IMR-90 (cell line): ENCODE data around the gene ITGB4. TPM values are rescaled to one million over a fixed set of nuclear protein-coding genes. Genes with fewer than 3 reads are reported as not detected.
A peak's percentile ranks its signal among the peaks of the same experiment; 100 is the strongest.

ENCODE experiments used
- ATAC-seq: fragments of 200-7000 bp; cut with Tn5 transposase; 2 replicates; pipeline ENCODE4 v1.9.1; 2020; ENCODE audit warnings: low read depth, mild to moderate bottlenecking, moderate library complexity
- BruUV-seq: library from RNA; stranded (reverse); fragments of 400-500 nt; replicated peaks from 2 replicates; lab custom pipeline; 2021; lab: Mats Ljungman, UMichigan
- CTCF ChIA-PET: fragments of 300-600 bp; formaldehyde crosslinking; extraction: SDS; loops from one replicate; lab custom pipeline; 2021; ENCODE audit warnings: antibody characterized with exemption; lab: Yijun Ruan, JAX
- POLR2A ChIA-PET: fragments of 300-600 bp; sonication (Branson Sonifier 250); formaldehyde crosslinking; loops from one replicate; lab custom pipeline; 2022; ENCODE audit warnings: antibody characterized with exemption; ENCODE audit not compliant: unreplicated experiment; lab: Charles Lee
- DNase-seq: peaks from one replicate; pipeline ENCODE4 v3.0.0; 2013
- H2AFZ ChIP-seq: replicated peaks from 2 replicates; pipeline ENCODE3; 2013; ENCODE audit warnings: low read length, mild to moderate bottlenecking; ENCODE audit not compliant: poor library complexity
- H2AK5ac ChIP-seq: 2 replicates; pipeline ENCODE4 v1.6.1; 2013; ENCODE audit warnings: low read depth, low read length, inconsistent platforms
- H2AK9ac ChIP-seq: replicated peaks from 2 replicates; pipeline ENCODE3; 2013; ENCODE audit warnings: mild to moderate bottlenecking, low read depth, low read length, moderate library complexity; ENCODE audit not compliant: poor library complexity
- H2BK120ac ChIP-seq: 2 replicates; pipeline ENCODE4 v1.6.1; 2013; ENCODE audit warnings: low read depth, low read length, inconsistent platforms
- H2BK15ac ChIP-seq: 3 replicates; pipeline ENCODE4 v1.6.1; 2013; ENCODE audit warnings: low read depth, low read length, inconsistent platforms
- H2BK20ac ChIP-seq: 2 replicates; pipeline ENCODE4 v1.6.1; 2013; ENCODE audit warnings: low read depth, mild to moderate bottlenecking, inconsistent platforms, low read length, moderate library complexity
- H2BK5ac ChIP-seq: 2 replicates; pipeline ENCODE4 v1.6.1; 2013; ENCODE audit warnings: mild to moderate bottlenecking, low read depth, low read length, inconsistent platforms; ENCODE audit not compliant: poor library complexity, severe bottlenecking
- H3K14ac ChIP-seq: replicated peaks from 2 replicates; pipeline ENCODE4 v1.6.1; 2013; ENCODE audit warnings: low read depth, low read length, inconsistent platforms
- H3K18ac ChIP-seq: 2 replicates; pipeline ENCODE4 v1.6.1; 2013; ENCODE audit warnings: low read depth, low read length, control low read depth
- H3K23ac ChIP-seq: 2 replicates; pipeline ENCODE4 v1.6.1; 2013; ENCODE audit warnings: low read depth, low read length, inconsistent platforms
- H3K27ac ChIP-seq: 2 replicates; pipeline ENCODE4 v1.5.1; 2013; ENCODE audit warnings: mild to moderate bottlenecking, control low read depth, low read length; ENCODE audit not compliant: insufficient read depth
- H3K27me3 ChIP-seq: 2 replicates; pipeline ENCODE4 v1.6.1; 2013; ENCODE audit warnings: low read length; ENCODE audit not compliant: control insufficient read depth, insufficient read depth
- H3K36me3 ChIP-seq: 2 replicates; pipeline ENCODE4 v1.6.1; 2013; ENCODE audit warnings: low read length, mixed read lengths; ENCODE audit not compliant: control insufficient read depth, insufficient read depth
- H3K4ac ChIP-seq: 2 replicates; pipeline ENCODE4 v1.6.1; 2013; ENCODE audit warnings: low read depth, low read length, inconsistent platforms
- H3K4me1 ChIP-seq: 2 replicates; pipeline ENCODE4 v1.6.1; 2013; ENCODE audit warnings: low read length, mixed read lengths; ENCODE audit not compliant: control insufficient read depth, insufficient read depth
- H3K4me2 ChIP-seq: 2 replicates; pipeline ENCODE4 v1.6.1; 2013; ENCODE audit warnings: low read depth, mild to moderate bottlenecking, control low read depth, low read length, moderate library complexity
- H3K4me3 ChIP-seq: 2 replicates; pipeline ENCODE4 v1.5.1; 2013; ENCODE audit warnings: low read depth, mild to moderate bottlenecking, control low read depth, low read length, moderate library complexity; ENCODE audit not compliant: insufficient read depth
- H3K56ac ChIP-seq: 2 replicates; pipeline ENCODE4 v1.6.1; 2013; ENCODE audit warnings: low read length, inconsistent platforms; ENCODE audit not compliant: insufficient read depth; ENCODE audit errors: extremely low read depth
- H3K79me1 ChIP-seq, 2 experiments: 2 replicates each; pipeline ENCODE4 v1.6.1; 2013; ENCODE audit warnings: low read length in 2 of 2, inconsistent platforms in 1 of 2, low read depth in 1 of 2
- H3K9ac ChIP-seq: 2 replicates; pipeline ENCODE4 v1.6.1; 2013; ENCODE audit warnings: low read depth, low read length, control low read depth
- H3K9me1 ChIP-seq: 2 replicates; pipeline ENCODE4 v1.6.1; 2013; ENCODE audit warnings: low read length, inconsistent platforms; ENCODE audit not compliant: insufficient read depth
- H3K9me3 ChIP-seq: 2 replicates; pipeline ENCODE4 v1.6.1; 2013; ENCODE audit warnings: low read length; ENCODE audit not compliant: control insufficient read depth, insufficient read depth
- H4K20me1 ChIP-seq: 2 replicates; pipeline ENCODE4 v1.6.1; 2013; ENCODE audit warnings: low read length, inconsistent platforms; ENCODE audit not compliant: insufficient read depth
- H4K5ac ChIP-seq: 2 replicates; pipeline ENCODE4 v1.6.1; 2013; ENCODE audit warnings: mild to moderate bottlenecking, low read depth, low read length, control low read depth
- H4K8ac ChIP-seq, 2 experiments: 2 replicates each; pipeline ENCODE4 v1.6.1; 2013; ENCODE audit warnings: low read depth in 2 of 2, low read length in 2 of 2, control low read depth in 1 of 2, inconsistent platforms in 1 of 2
- H4K91ac ChIP-seq: 2 replicates; pipeline ENCODE4 v1.6.1; 2013; ENCODE audit warnings: low read depth, low read length, inconsistent platforms; ENCODE audit not compliant: insufficient read depth
- BHLHE40 ChIP-seq: fragments of 150-350 bp; IDR thresholded peaks from 2 replicates; pipeline ENCODE4 v1.6.1; 2016; ENCODE audit warnings: mild to moderate bottlenecking, low read depth, low read length
- CEBPB ChIP-seq: IDR thresholded peaks from 2 replicates; pipeline ENCODE4 v1.6.1; 2012; ENCODE audit warnings: low read depth, low read length, improper control_type of control experiment
- CHD1 ChIP-seq: IDR thresholded peaks from 2 replicates; pipeline ENCODE4 v1.6.1; 2012; ENCODE audit warnings: low read depth, low read length, improper control_type of control experiment
- CTCF ChIP-seq: conservative IDR thresholded peaks from 2 replicates; pipeline ENCODE4 v1.5.1; 2012; ENCODE audit warnings: mild to moderate bottlenecking, low read depth, low read length, improper control_type of control experiment
- FOS ChIP-seq: fragments of 150-350 bp; IDR thresholded peaks from 2 replicates; pipeline ENCODE4 v1.6.1; 2016; ENCODE audit warnings: low read depth, low read length
- MAFK ChIP-seq: IDR thresholded peaks from 2 replicates; pipeline ENCODE4 v1.6.1; 2012; ENCODE audit warnings: low read depth, low read length, improper control_type of control experiment
- MAZ ChIP-seq: IDR thresholded peaks from 2 replicates; pipeline ENCODE4 v1.6.1; 2012; ENCODE audit warnings: low read depth, mild to moderate bottlenecking, low read length, improper control_type of control experiment, moderate library complexity, borderline replicate concordance
- MXI1 ChIP-seq: IDR thresholded peaks from 2 replicates; pipeline ENCODE4 v1.6.1; 2012; ENCODE audit warnings: low read depth, mild to moderate bottlenecking, low read length, moderate library complexity, borderline replicate concordance
- NFE2L2 ChIP-seq: fragments of 150-350 bp; IDR thresholded peaks from 2 replicates; pipeline ENCODE4 v1.6.1; 2016; ENCODE audit warnings: low read depth, mild to moderate bottlenecking, low read length
- POLR2A ChIP-seq: IDR thresholded peaks from 2 replicates; pipeline ENCODE4 v1.6.1; 2012; ENCODE audit warnings: mild to moderate bottlenecking, low read depth, low read length
- RAD21 ChIP-seq: IDR thresholded peaks from 2 replicates; pipeline ENCODE4 v1.6.1; 2012; ENCODE audit warnings: low read length, improper control_type of control experiment
- RCOR1 ChIP-seq: IDR thresholded peaks from 2 replicates; pipeline ENCODE4 v1.6.1; 2012; ENCODE audit warnings: mild to moderate bottlenecking, low read length, improper control_type of control experiment; ENCODE audit not compliant: insufficient replicate concordance
- RFX5 ChIP-seq: IDR thresholded peaks from 2 replicates; pipeline ENCODE4 v1.8.0; 2012; ENCODE audit warnings: low read depth, mild to moderate bottlenecking, low read length, moderate library complexity
- SMC3 ChIP-seq: fragments of 150-350 bp; IDR thresholded peaks from 2 replicates; pipeline ENCODE4 v1.6.1; 2016; ENCODE audit warnings: low read depth, mild to moderate bottlenecking, antibody characterized with exemption, low read length, moderate library complexity
- USF2 ChIP-seq: fragments of 150-350 bp; IDR thresholded peaks from 2 replicates; pipeline ENCODE4 v1.6.1; 2017; ENCODE audit warnings: mild to moderate bottlenecking, antibody characterized with exemption, low read length, low read depth
- WGBS, 2 experiments: methylation state at CpG; one replicate each; pipeline versions ENCODE4 v1.1.5 to v1.1.7; 2013; ENCODE audit warnings: missing lambda C conversion rate in 2 of 2; ENCODE audit not compliant: insufficient read length in 1 of 2; ENCODE audit errors: extremely low coverage in 2 of 2; 5-methylcytosine and 5-hydroxymethylcytosine counted together
- dilution Hi-C: fragments of 300-500 bp; cut with HindIII; formaldehyde crosslinking; loops from one replicate; pipeline ENCODE4 v1.14.3; 2018; ENCODE audit warnings: low sequenced_read_pairs; ENCODE audit not compliant: unreplicated experiment
- in situ Hi-C: fragments of 300-500 bp; cut with MboI; formaldehyde crosslinking; loops from 3 replicates; pipeline ENCODE4 v1.14.3; 2019; ENCODE audit warnings: low sequenced_read_pairs, inconsistent platforms, mixed read lengths
- intact Hi-C: fragments of 100-400 bp; cut with micrococcal nuclease; formaldehyde crosslinking; loops from 2 replicates; pipeline ENCODE4 v1.10.0; 2022
- polyA plus RNA-seq, 3 experiments: library from polyadenylated mRNA; depleted of rRNA; stranded (reverse); fragments of >200 nt; gene quantifications; 2 replicates each; pipeline ENCODE4 v1.2.3, GENCODE V29; 2012; ENCODE audit warnings: low replicate concordance in 1 of 3
- total RNA-seq: library from RNA; depleted of rRNA; stranded (reverse); fragments of >200 nt; gene quantifications from 2 replicates; pipeline ENCODE4 v1.2.3, GENCODE V29; 2012
- TF ChIP-seq, protein P1 (sequence below): fragments of 150-350 bp; IDR thresholded peaks from 2 replicates; pipeline ENCODE4 v1.6.1; 2016; ENCODE audit warnings: low read depth, mild to moderate bottlenecking, low read length, moderate library complexity, borderline replicate concordance

Gene ITGB4
- total and polyA plus RNA-seq, 2 of the 4 experiments (the other 2 are of a cell fraction): under 0.01 to 0.27 TPM

DNA sequence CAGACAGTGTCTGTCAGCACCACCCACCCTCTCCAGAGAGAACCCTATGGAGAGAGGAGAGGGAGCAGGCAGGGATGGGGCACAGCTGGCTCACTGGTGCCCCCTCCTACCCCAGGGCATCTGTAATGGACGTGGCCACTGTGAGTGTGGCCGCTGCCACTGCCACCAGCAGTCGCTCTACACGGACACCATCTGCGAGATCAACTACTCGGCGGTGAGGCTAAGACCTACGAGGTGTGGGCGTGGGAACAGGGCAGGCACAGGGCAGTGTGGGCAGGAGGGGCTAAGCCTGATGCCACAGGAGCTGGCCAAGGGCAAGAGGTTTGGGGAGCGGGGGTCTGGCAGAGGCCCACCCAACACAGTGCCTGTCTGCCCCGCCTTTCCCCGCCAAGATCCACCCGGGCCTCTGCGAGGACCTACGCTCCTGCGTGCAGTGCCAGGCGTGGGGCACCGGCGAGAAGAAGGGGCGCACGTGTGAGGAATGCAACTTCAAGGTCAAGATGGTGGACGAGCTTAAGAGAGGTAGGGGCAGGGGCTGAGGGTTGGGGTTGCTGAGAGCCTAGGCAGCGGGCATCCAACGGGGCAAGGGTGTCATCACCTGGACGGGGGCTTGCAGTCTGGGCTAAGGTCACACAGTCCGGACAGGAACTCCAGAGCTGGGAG is 15.0 kb downstream of the ITGB4 start:
- dilution Hi-C loops: no loop called here
- no peak overlapping the region for H3K23ac ChIP-seq
- no peak overlapping the region for H3K14ac ChIP-seq
- H2BK5ac ChIP-seq: no peak overlapping the region
- no peak overlapping the region for H3K4me2 ChIP-seq
- ATAC-seq: no peak
- ChIA-PET POLR2A (no interaction called here), CTCF (no interaction called here)
- H2BK120ac ChIP-seq: no peak overlapping the region
- H3K4ac ChIP-seq: no peak overlapping the region
- no peak overlapping the region for H2BK15ac ChIP-seq
- no peaks in the 10 kb centered on the region for H3K9me3 ChIP-seq
- no peak overlapping the region for H3K4me3 ChIP-seq
- no peak overlapping the region for H2AK5ac ChIP-seq
- TF ChIP-seq RAD21: no peak
- TF ChIP-seq MAFK: no peak
- no peak for TF ChIP-seq NFE2L2
- no peak for TF ChIP-seq RFX5
- no peak for TF ChIP-seq BHLHE40
- no peak for TF ChIP-seq FOS
- no peak for TF ChIP-seq CHD1
- no peak for TF ChIP-seq POLR2A
- TF ChIP-seq USF2: no peak
- TF ChIP-seq MAZ: no peak
- TF ChIP-seq MXI1: no peak
- TF ChIP-seq RCOR1: no peak
- no peak for TF ChIP-seq CEBPB
- TF ChIP-seq, protein P1, sequence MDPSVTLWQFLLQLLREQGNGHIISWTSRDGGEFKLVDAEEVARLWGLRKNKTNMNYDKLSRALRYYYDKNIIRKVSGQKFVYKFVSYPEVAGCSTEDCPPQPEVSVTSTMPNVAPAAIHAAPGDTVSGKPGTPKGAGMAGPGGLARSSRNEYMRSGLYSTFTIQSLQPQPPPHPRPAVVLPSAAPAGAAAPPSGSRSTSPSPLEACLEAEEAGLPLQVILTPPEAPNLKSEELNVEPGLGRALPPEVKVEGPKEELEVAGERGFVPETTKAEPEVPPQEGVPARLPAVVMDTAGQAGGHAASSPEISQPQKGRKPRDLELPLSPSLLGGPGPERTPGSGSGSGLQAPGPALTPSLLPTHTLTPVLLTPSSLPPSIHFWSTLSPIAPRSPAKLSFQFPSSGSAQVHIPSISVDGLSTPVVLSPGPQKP: no peak
- no peak for TF ChIP-seq CTCF
- no peak for TF ChIP-seq SMC3
- H4K5ac ChIP-seq: no peak overlapping the region
- no peaks in the 10 kb centered on the region for H3K9me1 ChIP-seq
- no peaks in the 10 kb centered on the region for H3K36me3 ChIP-seq
- no peak overlapping the region for H2BK20ac ChIP-seq
- H3K9ac ChIP-seq: no peak overlapping the region
- in situ Hi-C loops: no loop called here
- intact Hi-C loops: no loop called here
- no peaks in the 10 kb centered on the region for H3K4me1 ChIP-seq
- no peak overlapping the region for H3K18ac ChIP-seq
- no peak overlapping the region for H3K27ac ChIP-seq
- H4K91ac ChIP-seq: no peak overlapping the region
- H3K79me1 ChIP-seq: no peaks in the 10 kb centered on the region
- no peak overlapping the region for H4K8ac ChIP-seq
- H3K27me3 ChIP-seq: peaks cover 3% of the 10 kb centered on the region
- BruUV-seq: no TSS peak
- WGBS, 2 experiments: 84% methylated on average over 13 of the region's 26 CpGs; no CpG with 5 or more reads in 1 of the 2 experiments
- no peaks in the 10 kb centered on the region for H4K20me1 ChIP-seq
- no peak for DNase-seq
- H2AK9ac ChIP-seq: peak overlapping the region; percentile 42
- H2AFZ ChIP-seq: peak overlapping the region; percentile 0
- no peak overlapping the region for H3K56ac ChIP-seq
